Measurements from ENCODE around the gene TNNC1. TPM values are rescaled to one million over a fixed set of nuclear protein-coding genes. Genes with fewer than 3 reads are reported as not detected.

Gene TNNC1
- total RNA-seq, 1 experiment from 2014 or later: 40.5 TPM

DNA sequence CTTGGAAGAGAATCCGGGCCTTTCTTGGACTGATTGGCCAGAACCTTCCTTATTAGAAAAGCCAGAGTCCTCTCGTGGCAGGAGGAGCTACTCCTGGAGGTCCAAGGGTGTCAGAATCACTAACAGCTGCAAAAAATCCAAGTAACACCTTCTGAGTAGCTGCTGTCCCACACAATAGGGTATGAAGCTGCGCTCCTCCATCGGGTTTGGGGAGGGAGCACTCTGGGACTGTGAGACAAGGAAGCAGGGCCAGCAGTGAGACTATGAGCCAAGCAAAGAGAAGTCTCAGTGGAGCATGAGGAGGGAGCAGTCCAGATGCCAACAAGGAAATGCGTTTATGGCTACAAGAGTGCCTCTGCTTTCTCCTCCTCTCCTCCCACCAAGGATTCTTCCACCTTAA lies 30.7 kb downstream of the TNNC1 start:
- no peaks in the 10 kb centered on the region for H3K27me3 Mint-ChIP-seq (ENCODE audit: insufficient read depth, unreplicated experiment)
- CTCF ChIA-PET: interaction anchor here (1.2 kb wide), 1 partner anchor 11 kb away, joined by 6 read pairs; no protein-coding TSS in a partner anchor
- no peaks in the 10 kb centered on the region for H3K27me3 ChIP-seq (replicated peaks; ENCODE audit: control insufficient read depth, insufficient read depth, low read length)

DNA sequence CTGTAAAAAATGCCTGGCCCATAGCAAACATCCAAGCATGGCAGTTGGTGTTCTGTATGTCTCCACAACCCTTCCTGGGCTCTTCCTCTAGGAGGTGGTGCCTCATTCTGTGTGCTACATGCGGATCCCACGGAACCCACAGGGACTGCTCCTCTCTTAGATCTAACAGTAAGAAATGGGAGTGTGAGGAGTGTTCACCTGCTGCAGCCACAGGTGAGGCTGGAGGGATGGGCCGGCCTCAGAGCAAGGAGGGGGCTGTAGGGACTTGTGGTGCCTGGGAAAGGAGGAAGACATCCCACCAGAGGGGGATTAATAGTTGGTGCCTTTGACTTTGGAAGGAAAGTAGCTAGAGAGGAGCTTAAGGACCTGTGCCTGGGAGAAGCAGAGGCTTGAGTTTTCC lies 31.2 kb downstream of the TNNC1 start:
- no TSS peak for BruUV-seq (replicated peaks)
- Histone ChIP-seq H3K9me3 (no peaks in the 10 kb centered on the region), H3K4me3 (ENCODE audit: low read depth, low read length) (no peak overlapping the region), H3K27me3 (replicated peaks; ENCODE audit: control insufficient read depth, insufficient read depth, low read length) (no peaks in the 10 kb centered on the region), H3K36me3 (ENCODE audit: control insufficient read depth, insufficient read depth, low read length) (no peaks in the 10 kb centered on the region), H3K4me1 (no peaks in the 10 kb centered on the region)
- CTCF ChIA-PET: interaction anchor here (1.2 kb wide), 1 partner anchor 10 kb away, joined by 6 read pairs; no protein-coding TSS in a partner anchor
- POLR2A ChIA-PET: no interaction called here
- Mint-ChIP-seq H3K27ac (ENCODE audit: unreplicated experiment) (no peak overlapping the region), H3K4me3 (ENCODE audit: unreplicated experiment) (no peak overlapping the region), H3K9me3 (ENCODE audit: unreplicated experiment) (no peaks in the 10 kb centered on the region), H3K36me3 (ENCODE audit: insufficient read depth, unreplicated experiment) (no peaks in the 10 kb centered on the region), H3K27me3 (ENCODE audit: insufficient read depth, unreplicated experiment) (no peaks in the 10 kb centered on the region), H3K4me1 (ENCODE audit: low read depth, unreplicated experiment) (no peaks in the 10 kb centered on the region)
- intact Hi-C loops (cut with micrococcal nuclease; ENCODE audit: unreplicated experiment): loop anchor here (10.0 kb wide), 1 partner anchor 262 kb away; the partner anchor contains the start of genes GNL3 and PBRM1
- TF ChIP-seq, protein P1, sequence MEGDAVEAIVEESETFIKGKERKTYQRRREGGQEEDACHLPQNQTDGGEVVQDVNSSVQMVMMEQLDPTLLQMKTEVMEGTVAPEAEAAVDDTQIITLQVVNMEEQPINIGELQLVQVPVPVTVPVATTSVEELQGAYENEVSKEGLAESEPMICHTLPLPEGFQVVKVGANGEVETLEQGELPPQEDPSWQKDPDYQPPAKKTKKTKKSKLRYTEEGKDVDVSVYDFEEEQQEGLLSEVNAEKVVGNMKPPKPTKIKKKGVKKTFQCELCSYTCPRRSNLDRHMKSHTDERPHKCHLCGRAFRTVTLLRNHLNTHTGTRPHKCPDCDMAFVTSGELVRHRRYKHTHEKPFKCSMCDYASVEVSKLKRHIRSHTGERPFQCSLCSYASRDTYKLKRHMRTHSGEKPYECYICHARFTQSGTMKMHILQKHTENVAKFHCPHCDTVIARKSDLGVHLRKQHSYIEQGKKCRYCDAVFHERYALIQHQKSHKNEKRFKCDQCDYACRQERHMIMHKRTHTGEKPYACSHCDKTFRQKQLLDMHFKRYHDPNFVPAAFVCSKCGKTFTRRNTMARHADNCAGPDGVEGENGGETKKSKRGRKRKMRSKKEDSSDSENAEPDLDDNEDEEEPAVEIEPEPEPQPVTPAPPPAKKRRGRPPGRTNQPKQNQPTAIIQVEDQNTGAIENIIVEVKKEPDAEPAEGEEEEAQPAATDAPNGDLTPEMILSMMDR (IDR thresholded peaks at IDR 0.05; ENCODE audit: insufficient read depth in 1 of 2, low read depth in 1 of 2, low read length in 1 of 2, severe bottlenecking in 1 of 2, unreplicated experiment in 1 of 2): no peak
- no peak for DNase-seq

More for the DNA sequence above, 30.7 kb downstream of the TNNC1 start:
- intact Hi-C loops (cut with micrococcal nuclease; ENCODE audit: unreplicated experiment): loop anchor here (10.0 kb wide), 1 partner anchor 262 kb away; the partner anchor contains the start of genes GNL3 and PBRM1
- Histone ChIP-seq H3K4me3 (ENCODE audit: low read depth, low read length) (no peak overlapping the region), H3K4me1 (no peaks in the 10 kb centered on the region), H3K9me3 (no peaks in the 10 kb centered on the region), H3K36me3 (ENCODE audit: control insufficient read depth, insufficient read depth, low read length) (no peaks in the 10 kb centered on the region)
- no peaks in the 10 kb centered on the region for H3K4me1 Mint-ChIP-seq (ENCODE audit: low read depth, unreplicated experiment)
- H3K4me3 Mint-ChIP-seq (ENCODE audit: unreplicated experiment): no peak overlapping the region
- no peaks in the 10 kb centered on the region for H3K9me3 Mint-ChIP-seq (ENCODE audit: unreplicated experiment)
- no peak overlapping the region for H3K27ac Mint-ChIP-seq (ENCODE audit: unreplicated experiment)
- H3K36me3 Mint-ChIP-seq (ENCODE audit: insufficient read depth, unreplicated experiment): no peaks in the 10 kb centered on the region
- POLR2A ChIA-PET: no interaction called here
- BruUV-seq (replicated peaks): no TSS peak
- TF ChIP-seq, protein P1 (IDR thresholded peaks at IDR 0.05; ENCODE audit: insufficient read depth in 1 of 2, low read depth in 1 of 2, low read length in 1 of 2, severe bottlenecking in 1 of 2, unreplicated experiment in 1 of 2): no peak
- no peak for DNase-seq

DNA sequence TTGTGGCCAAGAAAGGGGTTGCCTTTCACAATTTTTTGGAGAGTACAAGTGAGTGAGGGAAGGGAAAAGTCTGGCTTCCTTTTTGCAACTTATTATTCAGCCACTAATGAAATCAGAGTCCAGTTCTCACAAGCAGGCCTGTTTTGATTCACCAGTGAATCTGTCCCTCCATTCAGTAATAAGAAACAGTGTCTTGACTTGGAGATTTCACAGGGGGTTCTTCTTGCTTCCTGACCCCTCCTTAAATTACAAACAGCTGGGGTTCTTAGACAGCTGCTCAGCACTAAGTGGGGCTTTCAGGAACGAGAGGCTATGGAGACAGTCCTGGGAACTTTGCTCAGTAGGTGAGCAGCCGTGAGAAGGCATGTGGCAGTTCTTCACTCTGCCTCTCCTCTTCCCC lies 33.5 kb downstream of the TNNC1 start:
- H3K4me3 Mint-ChIP-seq (ENCODE audit: unreplicated experiment): no peak overlapping the region
- Histone ChIP-seq H3K4me3 (ENCODE audit: low read depth, low read length) (no peak overlapping the region), H3K4me1 (no peaks in the 10 kb centered on the region), H3K36me3 (ENCODE audit: control insufficient read depth, insufficient read depth, low read length) (no peaks in the 10 kb centered on the region), H3K27me3 (replicated peaks; ENCODE audit: control insufficient read depth, insufficient read depth, low read length) (no peaks in the 10 kb centered on the region), H3K9me3 (no peaks in the 10 kb centered on the region)
- intact Hi-C loops (cut with micrococcal nuclease; ENCODE audit: unreplicated experiment): loop anchor here (10.0 kb wide), 1 partner anchor 264 kb away; the partner anchor contains the start of genes GNL3 and PBRM1
- TF ChIP-seq, protein P1 (IDR thresholded peaks at IDR 0.05; ENCODE audit: insufficient read depth in 1 of 2, low read depth in 1 of 2, low read length in 1 of 2, severe bottlenecking in 1 of 2, unreplicated experiment in 1 of 2): no peak
- H3K9me3 Mint-ChIP-seq (ENCODE audit: unreplicated experiment): no peaks in the 10 kb centered on the region
- POLR2A ChIA-PET: no interaction called here
- H3K36me3 Mint-ChIP-seq (ENCODE audit: insufficient read depth, unreplicated experiment): no peaks in the 10 kb centered on the region
- no TSS peak for BruUV-seq (replicated peaks)
- no peaks in the 10 kb centered on the region for H3K4me1 Mint-ChIP-seq (ENCODE audit: low read depth, unreplicated experiment)
- H3K27me3 Mint-ChIP-seq (ENCODE audit: insufficient read depth, unreplicated experiment): no peaks in the 10 kb centered on the region
- DNase-seq: no peak
- CTCF ChIA-PET: no interaction called here
- H3K27ac Mint-ChIP-seq (ENCODE audit: unreplicated experiment): no peak overlapping the region
